Measurements from ENCODE around the gene PPEF1.

The PPEF1 gene, protein sequence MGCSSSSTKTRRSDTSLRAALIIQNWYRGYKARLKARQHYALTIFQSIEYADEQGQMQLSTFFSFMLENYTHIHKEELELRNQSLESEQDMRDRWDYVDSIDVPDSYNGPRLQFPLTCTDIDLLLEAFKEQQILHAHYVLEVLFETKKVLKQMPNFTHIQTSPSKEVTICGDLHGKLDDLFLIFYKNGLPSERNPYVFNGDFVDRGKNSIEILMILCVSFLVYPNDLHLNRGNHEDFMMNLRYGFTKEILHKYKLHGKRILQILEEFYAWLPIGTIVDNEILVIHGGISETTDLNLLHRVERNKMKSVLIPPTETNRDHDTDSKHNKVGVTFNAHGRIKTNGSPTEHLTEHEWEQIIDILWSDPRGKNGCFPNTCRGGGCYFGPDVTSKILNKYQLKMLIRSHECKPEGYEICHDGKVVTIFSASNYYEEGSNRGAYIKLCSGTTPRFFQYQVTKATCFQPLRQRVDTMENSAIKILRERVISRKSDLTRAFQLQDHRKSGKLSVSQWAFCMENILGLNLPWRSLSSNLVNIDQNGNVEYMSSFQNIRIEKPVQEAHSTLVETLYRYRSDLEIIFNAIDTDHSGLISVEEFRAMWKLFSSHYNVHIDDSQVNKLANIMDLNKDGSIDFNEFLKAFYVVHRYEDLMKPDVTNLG

DNA sequence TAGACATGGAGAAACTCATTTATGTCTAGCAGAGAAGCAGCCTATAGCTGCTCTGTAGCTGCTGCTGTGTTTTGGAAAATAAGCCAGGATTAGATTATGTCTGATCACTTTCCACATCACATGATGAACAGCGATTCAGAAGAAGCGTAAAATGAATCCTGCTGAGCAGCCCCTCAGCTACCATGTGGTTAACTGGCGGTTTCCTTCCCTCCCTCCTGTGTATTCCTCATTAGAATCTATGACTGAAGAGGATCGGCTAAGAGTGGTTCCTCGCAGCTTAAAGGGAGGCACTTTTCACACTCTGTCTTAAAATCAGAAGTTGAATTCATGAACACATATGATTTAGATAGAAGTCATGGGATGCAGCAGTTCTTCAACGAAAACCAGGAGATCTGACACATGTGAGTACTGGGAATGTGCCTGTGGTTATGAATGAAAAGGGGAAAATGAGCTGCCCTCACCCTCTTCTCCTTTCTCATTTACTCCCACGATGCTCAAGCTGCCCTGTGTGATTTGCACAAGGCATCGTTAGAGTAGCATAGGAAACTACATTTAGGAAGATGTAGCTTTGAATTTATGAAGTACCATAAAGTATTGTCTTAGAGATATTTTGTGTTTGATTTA lies at the start of gene PPEF1:
TSS of gene PPEF1 (plus strand) at position 220 of the 624 bp plus-strand sequence. CDS start at position 356, 136 bp downstream.
- no peak for DNase-seq

DNA sequence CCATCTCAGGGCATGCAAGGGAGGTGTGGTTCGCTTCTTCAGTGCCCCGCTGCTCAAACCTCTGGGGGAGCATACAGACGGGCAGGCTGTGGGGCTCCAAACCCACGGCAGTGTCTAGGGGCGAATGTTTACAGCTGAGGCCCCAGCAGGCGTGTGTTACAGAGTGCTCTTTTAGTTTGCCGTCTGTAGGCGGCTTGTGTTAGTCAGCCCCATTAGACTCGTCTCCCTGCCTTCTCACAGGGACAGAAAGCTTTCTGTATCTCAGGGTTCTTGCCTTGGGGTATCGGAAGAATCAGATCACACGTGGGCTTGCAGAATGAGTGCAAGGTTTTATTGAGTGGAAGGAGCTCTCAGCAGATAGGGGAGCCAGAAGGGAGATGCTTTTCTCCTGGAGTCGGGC lies 46.2 kb upstream of the PPEF1 start:
- no peak for DNase-seq

GRCh38 chrX:18664947-18665346 lies 42.5 kb upstream of the PPEF1 start:
- DNase-seq: no peak

DNA sequence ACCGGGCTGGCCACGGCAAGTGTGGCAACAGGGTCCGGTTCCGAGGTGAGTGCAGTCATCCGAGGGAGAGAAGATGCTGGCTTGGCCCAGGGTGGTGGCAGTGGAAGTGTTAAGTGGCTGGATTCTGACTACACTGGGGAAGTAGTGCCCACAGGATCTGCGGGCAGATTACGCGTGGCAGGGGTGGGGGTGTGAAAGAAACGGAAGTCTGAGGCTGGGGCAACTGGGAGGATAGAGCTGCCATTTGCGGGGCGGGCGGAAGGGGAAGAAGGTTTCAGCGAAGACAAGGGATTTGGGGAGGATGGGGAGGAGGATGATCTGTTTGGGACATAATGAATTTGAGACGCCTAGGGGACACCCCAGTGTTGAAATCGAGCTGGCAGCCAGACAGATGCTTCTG lies 40.8 kb upstream of the PPEF1 start:
- DNase-seq: no peak

GRCh38 chrX:18668071-18668835 lies 39.2 kb upstream of the PPEF1 start:
- DNase-seq: no peak

GRCh38 chrX:18672008-18672407 lies 35.4 kb upstream of the PPEF1 start, which contains the start of gene RS1:
TSS of gene RS1 (minus strand) at chrX:18672108. CDS start at chrX:18672068, 40 bp downstream.
- no peak for DNase-seq

DNA sequence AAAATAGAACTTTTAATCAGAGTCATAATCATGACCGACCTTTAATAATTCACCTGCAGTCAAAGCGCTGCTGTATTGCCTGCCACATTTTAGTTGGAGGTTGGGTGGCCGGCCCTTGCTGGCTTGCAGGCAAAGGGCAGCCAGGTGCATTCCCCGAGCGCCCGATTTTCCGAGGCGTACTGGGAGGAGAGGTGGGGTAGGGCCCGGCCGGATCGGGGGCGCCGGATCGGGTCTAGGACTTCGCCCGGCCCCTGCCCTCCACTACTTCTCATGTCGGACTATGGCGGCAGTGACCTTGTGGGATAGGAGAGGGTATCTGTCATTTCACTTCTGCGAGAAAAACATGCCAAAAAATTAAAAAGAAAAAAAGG lies 33.0 kb upstream of the PPEF1 start:
- no peak for DNase-seq

GRCh38 chrX:18674788-18675735 lies 32.4 kb upstream of the PPEF1 start:
- DNase-seq: peak; percentile 72

DNA sequence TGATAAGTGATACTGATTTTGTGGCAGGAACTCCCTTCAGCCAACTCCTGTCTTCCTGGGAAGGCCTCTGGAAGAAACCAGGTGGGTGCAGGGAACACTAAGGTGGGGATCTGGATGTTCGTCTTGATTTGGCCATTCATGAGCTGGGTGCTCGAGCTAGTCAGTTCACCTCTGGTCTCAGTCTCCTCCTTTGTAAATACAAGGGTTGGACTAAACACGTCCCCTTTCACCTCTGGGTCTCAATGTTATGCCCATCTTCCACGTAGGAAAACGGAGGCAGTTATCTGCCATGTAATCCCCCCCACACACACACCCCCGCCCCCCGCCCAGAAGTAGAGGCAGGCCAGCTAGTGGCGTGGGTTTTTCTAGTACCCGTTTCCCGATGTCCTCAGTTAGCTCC lies 31.4 kb upstream of the PPEF1 start:
- DNase-seq: no peak

- no peak for DNase-seq
Measured at GRCh38 chrX:18676470-18676869, 31.0 kb upstream of the PPEF1 start.

- no peak for DNase-seq
Measured at GRCh38 chrX:18677161-18677869, 30.1 kb upstream of the PPEF1 start.

GRCh38 chrX:18681996-18682395 lies 25.4 kb upstream of the PPEF1 start:
- no peak for DNase-seq

DNA sequence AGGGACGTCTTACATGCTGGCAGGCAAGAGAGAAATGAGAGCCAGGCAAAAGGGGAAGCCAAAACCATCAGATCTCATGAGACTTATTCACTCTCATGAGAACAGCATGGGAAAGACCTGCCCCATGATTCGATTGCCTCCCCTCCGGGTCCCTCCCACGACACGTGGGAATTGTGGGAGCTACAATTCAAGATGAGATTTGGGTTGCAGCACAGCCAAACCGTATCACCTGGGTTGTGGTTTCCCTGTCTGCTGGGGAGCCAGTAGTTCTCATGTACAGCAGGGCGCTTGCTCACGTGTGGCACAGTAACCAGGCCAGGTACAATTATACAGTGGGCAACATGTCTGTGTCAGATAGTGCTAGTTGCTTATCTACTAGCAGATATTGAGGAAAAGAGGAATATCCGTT lies 24.5 kb upstream of the PPEF1 start:
- no peak for DNase-seq

GRCh38 chrX:18687856-18688495 lies 19.5 kb upstream of the PPEF1 start:
- no peak for DNase-seq

DNA sequence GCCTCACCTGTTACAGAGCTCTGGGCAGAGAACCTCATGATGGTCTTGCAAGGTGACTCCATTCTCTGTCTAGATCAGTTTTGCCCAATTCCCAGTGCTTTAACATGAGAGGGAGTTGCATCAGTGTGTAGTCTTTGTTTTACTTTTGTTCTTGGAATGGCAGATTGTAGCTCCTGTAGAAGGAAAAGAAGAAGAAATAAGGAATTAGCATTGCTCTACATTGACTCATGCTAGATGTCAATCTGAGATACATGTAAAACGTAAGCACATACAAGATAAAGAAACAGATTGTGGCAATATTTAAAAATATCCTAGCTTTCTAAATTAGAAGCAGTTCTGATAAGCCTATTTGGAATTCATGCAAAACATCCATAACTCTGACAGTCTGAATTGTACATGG lies 16.0 kb upstream of the PPEF1 start:
- DNase-seq: no peak

GRCh38 chrX:18692541-18692940 lies 14.9 kb upstream of the PPEF1 start:
- no peak for DNase-seq

GRCh38 chrX:18696653-18697052 lies 10.8 kb upstream of the PPEF1 start:
- DNase-seq: no peak

DNA sequence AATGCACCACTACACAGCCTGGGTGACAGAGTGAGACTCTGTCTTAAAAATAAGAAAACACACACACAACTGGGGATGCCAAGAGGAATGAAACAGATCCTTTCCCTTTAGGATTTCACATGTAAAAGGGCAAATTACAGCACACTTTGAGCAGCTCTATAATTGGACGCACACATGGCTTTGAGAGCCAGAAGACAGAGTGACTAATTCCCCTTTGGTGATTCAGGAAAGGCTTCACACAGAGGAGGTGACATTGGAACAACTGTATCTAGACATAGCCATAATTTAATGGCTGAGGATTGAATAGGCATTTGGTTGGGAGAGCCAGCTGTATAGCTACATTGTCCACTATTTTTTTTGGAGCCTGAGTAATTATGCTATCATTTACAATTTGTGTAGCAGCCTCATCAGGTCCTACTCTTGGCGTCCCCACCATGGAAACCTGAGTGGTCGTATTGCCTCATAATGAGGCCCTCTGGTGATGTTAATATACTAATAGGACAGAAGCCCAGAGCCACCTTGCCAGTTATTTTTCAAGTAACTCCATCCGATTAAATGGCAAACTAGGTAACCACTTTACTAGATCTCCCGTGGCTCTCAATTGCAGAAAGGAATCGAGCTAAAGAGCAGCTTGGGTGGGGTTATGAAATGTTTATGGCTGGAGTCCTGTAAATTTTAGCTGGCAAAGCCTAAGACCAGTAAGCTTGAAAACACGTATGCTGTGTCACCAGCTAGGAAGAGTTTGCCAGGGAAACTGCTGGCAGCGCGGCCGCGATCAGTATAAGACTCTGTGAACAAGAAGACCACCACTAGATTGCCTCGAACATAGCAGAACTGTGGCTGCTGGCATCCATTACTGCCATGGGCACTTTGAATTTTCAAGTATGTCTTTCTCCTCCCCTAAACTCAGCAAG lies 8.5 kb upstream of the PPEF1 start:
- no peak for DNase-seq

- no peak for DNase-seq
Measured at GRCh38 chrX:18701621-18702361, 5.7 kb upstream of the PPEF1 start.
